ENCODE measurements around the gene CNOT6.

DNA sequence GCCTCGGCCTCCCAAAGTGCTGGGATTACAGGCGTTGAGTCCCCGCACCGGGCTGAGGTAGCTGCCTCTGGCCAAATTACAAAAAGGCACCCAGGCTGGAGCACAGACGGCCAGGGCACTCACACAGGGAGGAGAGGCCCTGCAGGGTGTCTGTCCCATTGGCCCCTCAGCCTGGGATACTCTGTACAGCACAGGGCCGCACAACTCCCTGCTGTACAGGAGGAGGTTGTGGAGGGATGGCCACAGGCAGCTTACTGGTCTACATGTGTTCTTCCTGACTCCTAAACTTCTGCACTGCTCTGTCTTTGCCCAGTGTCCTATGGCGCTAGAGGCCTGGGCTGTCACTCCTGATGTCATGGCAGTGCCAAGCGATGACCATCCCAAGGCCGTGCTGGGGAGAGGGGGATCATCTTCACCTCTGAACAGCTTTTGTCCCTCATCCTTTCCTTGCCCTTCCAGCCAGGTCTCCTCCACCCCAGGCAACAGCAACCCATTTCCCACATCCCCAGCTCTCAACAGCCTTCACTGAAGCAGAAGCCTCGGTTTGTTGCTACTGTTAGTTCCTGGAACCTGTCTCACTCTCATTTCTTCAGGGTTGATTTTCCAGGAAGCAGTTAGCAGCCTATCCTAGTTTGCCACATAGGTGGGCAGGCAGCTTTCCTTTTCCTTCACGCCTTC lies 1.8 kb upstream of the CNOT6 start:
- TF ChIP-seq CTCF (IDR thresholded peaks at IDR 0.05) (no peak), POLR2A (IDR thresholded peaks at IDR 0.05) (no peak)

Measured in Peyer's patch (tissue), 4 donors.